Kidney (tissue), 14 donors: ENCODE data around the gene ASPG. TPM values are rescaled to one million over a fixed set of nuclear protein-coding genes. Genes with fewer than 3 reads are reported as not detected.

Experiments
- DNase-seq, 5 donors: peaks; one replicate each; pipeline ENCODE4 v3.0.0-alpha.2; 2013 to 2020
- FAIRE-seq: peaks from 2 replicates; lab custom pipeline; 2012; peaks lifted over from hg19 to GRCh38; lab: Jason Lieb, UNC
- H3K27ac ChIP-seq, 2 donors: one replicate each; pipeline ENCODE4 v1.7.0; 2013; ENCODE audit warnings: low read depth in 2 of 2, low read length in 2 of 2, inconsistent platforms in 1 of 2
- H3K27me3 ChIP-seq: one replicate; pipeline ENCODE4 v1.7.1; 2013; ENCODE audit warnings: low read length, inconsistent platforms; ENCODE audit not compliant: control insufficient read depth, insufficient read depth
- H3K36me3 ChIP-seq, 3 donors: one replicate each; pipeline versions ENCODE4 v1.7.0 to v1.7.1; 2013; ENCODE audit warnings: low read length in 3 of 3, control low read depth in 1 of 3, inconsistent platforms in 1 of 3; ENCODE audit not compliant: insufficient read depth in 3 of 3, control insufficient read depth in 2 of 3
- H3K4me1 ChIP-seq, 3 donors: one replicate each; pipeline versions ENCODE4 v1.7.0 to v1.7.1; 2013; ENCODE audit warnings: low read length in 3 of 3, inconsistent platforms in 1 of 3, low read depth in 1 of 3; ENCODE audit not compliant: control insufficient read depth in 2 of 3, insufficient read depth in 2 of 3
- H3K4me3 ChIP-seq, 3 donors: one replicate each; pipeline versions ENCODE4 v1.7.0 to v1.8.1; 2013; ENCODE audit warnings: low read length in 3 of 3, control low read depth in 1 of 3, inconsistent platforms in 1 of 3
- H3K9ac ChIP-seq, 3 donors: one replicate each; pipeline versions ENCODE4 v1.7.0 to v1.7.1; 2013; ENCODE audit warnings: low read length in 3 of 3, control low read depth in 1 of 3, inconsistent platforms in 1 of 3
- H3K9me3 ChIP-seq, 3 donors: one replicate each; pipeline versions ENCODE4 v1.7.0 to v1.7.1; 2013; ENCODE audit warnings: low read length in 3 of 3, control low read depth in 1 of 3, inconsistent platforms in 1 of 3; ENCODE audit not compliant: control insufficient read depth in 2 of 3, insufficient read depth in 1 of 3
- intact Hi-C: fragments of 100-400 bp; cut with DNase I; formaldehyde crosslinking; loops from one replicate; pipeline ENCODE4 v1.11.1; 2022
- polyA plus RNA-seq: library from polyadenylated mRNA; stranded (reverse); fragments of 350-450 nt; fragmentation: Illumina TruSeq; extraction: RNeasy Lipid Tissue Mini Kit (QIAGEN cat#74804); gene quantifications from one replicate; pipeline ENCODE4 v1.2.3, GENCODE V29; 2014; ENCODE audit warnings: low read depth, low replicate concordance; ENCODE audit not compliant: insufficient read depth
- total RNA-seq: library from RNA; stranded (reverse); fragmentation: NEBNext Ultra II Directional; extraction: Animal tissue kit (Norgen Biotek cat#: 25700); gene quantifications from one replicate; pipeline ENCODE4 v1.2.1, GENCODE V29; 2021
- TF ChIP-seq, protein P1 (sequence below): IDR thresholded peaks from 3 replicates; pipeline ENCODE4 v1.5.1; 2012; ENCODE audit warnings: mild to moderate bottlenecking, moderate library complexity, borderline replicate concordance; ENCODE audit not compliant: insufficient read depth; ENCODE audit errors: extremely low read depth
- donor health status: control.
- donor health status: control.
- donor health status: control.
- donor health status: control.
- donor health status: control.
- donor health status: DM: yes; HTN: yes; CAD: no.
- donor health status: Normal renal cell carcinoma (clear cell type).

ASPG gene
- total and polyA plus RNA-seq, 2 donors from 2014 or later = 2.5 to 58.1 TPM

DNA sequence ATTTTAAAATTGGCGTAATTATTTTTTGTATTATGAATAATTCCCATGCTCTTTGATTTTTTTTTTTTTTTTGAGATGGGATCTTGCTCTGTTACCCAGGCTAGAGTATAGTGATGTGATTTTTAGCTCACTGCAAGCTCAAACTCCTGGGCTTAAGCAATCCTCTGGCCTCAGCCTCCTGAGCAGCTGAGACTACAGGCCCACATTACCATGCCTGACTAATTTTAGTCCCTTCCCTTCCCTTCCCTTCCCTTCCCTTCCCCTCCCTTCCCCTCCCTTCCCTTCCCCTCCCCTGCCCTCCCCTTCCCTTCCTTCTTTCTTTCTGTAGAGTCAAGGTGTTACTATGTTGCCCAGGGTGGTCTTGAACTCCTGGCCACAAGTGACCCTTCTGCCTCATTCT lies 43.5 kb downstream of the ASPG start:
- no peak overlapping the region for H3K4me3 ChIP-seq
- FAIRE-seq = no peak
- TF ChIP-seq, protein P1, sequence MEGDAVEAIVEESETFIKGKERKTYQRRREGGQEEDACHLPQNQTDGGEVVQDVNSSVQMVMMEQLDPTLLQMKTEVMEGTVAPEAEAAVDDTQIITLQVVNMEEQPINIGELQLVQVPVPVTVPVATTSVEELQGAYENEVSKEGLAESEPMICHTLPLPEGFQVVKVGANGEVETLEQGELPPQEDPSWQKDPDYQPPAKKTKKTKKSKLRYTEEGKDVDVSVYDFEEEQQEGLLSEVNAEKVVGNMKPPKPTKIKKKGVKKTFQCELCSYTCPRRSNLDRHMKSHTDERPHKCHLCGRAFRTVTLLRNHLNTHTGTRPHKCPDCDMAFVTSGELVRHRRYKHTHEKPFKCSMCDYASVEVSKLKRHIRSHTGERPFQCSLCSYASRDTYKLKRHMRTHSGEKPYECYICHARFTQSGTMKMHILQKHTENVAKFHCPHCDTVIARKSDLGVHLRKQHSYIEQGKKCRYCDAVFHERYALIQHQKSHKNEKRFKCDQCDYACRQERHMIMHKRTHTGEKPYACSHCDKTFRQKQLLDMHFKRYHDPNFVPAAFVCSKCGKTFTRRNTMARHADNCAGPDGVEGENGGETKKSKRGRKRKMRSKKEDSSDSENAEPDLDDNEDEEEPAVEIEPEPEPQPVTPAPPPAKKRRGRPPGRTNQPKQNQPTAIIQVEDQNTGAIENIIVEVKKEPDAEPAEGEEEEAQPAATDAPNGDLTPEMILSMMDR = no peak

DNA sequence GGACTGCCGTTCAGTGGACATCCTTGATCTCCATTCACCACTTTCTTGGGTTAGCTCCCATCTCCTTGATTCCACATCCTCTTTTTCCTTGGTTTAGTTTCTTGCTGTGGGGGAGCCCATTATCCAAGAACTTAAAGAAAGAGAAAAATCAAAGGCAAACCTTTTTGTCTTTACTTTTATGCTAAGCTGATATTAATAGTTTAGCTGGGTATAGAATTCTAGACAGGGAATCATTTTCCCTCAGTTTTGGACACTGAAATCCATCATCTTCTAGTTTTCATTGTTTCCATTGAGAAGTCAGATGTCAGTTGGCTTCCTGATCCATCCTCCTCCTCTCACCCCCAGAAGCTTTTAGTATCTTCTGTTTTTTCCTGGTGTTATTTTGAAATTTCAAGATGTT lies 44.1 kb downstream of the ASPG start:
- Histone ChIP-seq H3K27ac (no peak overlapping the region), H3K4me3 (no peak overlapping the region), H3K9me3 (peaks cover 0 to 7% (median 4%) of the 10 kb centered on the region in 3 donors), H3K4me1 (no peaks in the 10 kb centered on the region), H3K27me3 (peaks cover 3% of the 10 kb centered on the region), H3K9ac (no peak overlapping the region), H3K36me3 (no peaks in the 10 kb centered on the region)
- intact Hi-C loops = no loop called here
- TF ChIP-seq, protein P1 = no peak
- FAIRE-seq = no peak
- DNase-seq = no peak

More for the DNA sequence above, 43.5 kb downstream of the ASPG start:
- H3K36me3 ChIP-seq = no peaks in the 10 kb centered on the region
- DNase-seq = no peak
- H3K27me3 ChIP-seq = peaks cover 3% of the 10 kb centered on the region
- intact Hi-C loops = no loop called here
- H3K9me3 ChIP-seq = peaks cover 0 to 7% (median 4%) of the 10 kb centered on the region in 3 donors
- H3K4me1 ChIP-seq = no peaks in the 10 kb centered on the region
- no peak overlapping the region for H3K27ac ChIP-seq
- no peak overlapping the region for H3K9ac ChIP-seq

DNA sequence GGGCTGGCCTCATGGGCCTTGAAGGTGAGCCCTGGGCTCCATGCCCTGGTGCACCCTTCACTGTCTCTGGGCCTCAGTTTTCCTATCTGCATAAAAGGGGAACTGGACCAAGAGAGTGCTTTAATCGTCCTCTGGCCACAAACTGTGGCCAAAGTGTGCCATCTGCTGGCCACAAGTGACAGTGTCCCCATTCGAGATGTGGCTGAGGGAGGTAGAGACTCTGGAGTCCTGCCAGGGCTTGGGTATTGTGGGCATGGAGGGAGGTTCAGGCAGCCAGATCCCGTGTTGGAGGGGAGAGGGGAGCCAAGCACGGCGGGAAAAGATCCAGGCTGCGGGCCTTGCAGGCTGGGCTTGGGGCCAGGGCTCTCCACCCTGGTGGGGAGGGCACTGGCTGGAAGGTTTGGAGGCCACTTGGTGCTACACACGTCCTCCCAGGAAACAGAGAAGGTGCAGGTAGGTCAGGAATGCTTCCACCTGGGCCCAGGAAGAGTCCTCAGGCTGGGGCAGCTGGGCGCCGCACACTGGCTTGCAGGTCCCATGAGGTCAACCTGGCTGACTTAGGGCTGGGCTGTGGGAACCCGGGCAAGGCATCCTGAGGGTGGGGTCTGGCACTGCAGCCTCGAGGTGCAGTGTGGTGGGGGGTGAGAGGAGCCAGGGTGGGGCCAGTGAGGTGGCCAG lies 45.6 kb downstream of the ASPG start:
- TF ChIP-seq, protein P1 = peak; percentile 86
- no peak overlapping the region for H3K4me3 ChIP-seq
- peaks cover 8% of the 10 kb centered on the region for H3K27me3 ChIP-seq
- FAIRE-seq (no peak), DNase-seq (peak; percentile 44 to 76 (median 66))
- no peaks in the 10 kb centered on the region for H3K36me3 ChIP-seq
- intact Hi-C loops = no loop called here
- H3K4me1 ChIP-seq = peaks cover 0 to 3% (median 0%) of the 10 kb centered on the region in 3 donors
- H3K27ac ChIP-seq = no peak overlapping the region
- peaks cover 0 to 4% (median 2%) of the 10 kb centered on the region in 3 donors for H3K9me3 ChIP-seq
- no peak overlapping the region for H3K9ac ChIP-seq
